GM19452 (cell line): Measurements from ENCODE around the gene NSL1.
A peak's percentile ranks its signal among the peaks of the same experiment; 100 is the strongest.
"Not testable (repeated sequence)": the region's sequence is repeated elsewhere in the genome, so short reads cannot be mapped to it uniquely, and the experiment has no call there.

Experiments used
- ATAC-seq: cut with Tn5 transposase; IDR thresholded peaks from one replicate; pipeline ENCODE4 v1.9.1; 2021; ENCODE audit not compliant: unreplicated experiment

Gene NSL1

DNA sequence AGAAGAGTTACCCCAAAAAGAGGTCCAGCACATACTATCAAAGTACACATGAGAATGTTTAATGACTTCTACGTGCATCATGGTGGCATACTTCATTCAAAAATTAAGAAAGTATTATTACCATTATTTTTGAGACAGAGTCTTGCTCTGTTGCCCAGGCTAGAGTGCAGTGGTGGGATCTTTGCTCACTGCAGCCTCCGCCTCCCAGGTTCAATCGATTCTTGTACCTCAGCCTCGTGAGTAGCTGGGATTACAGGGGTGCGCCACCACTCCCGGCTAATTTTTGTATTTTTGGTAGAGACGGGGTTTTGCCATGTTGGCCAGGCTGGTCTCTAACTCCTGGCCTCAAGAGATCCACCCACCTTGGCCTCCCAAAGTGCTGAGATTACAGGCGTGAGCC is 79.6 kb downstream of the NSL1 start:
- ATAC-seq = not testable (repeated sequence)

DNA sequence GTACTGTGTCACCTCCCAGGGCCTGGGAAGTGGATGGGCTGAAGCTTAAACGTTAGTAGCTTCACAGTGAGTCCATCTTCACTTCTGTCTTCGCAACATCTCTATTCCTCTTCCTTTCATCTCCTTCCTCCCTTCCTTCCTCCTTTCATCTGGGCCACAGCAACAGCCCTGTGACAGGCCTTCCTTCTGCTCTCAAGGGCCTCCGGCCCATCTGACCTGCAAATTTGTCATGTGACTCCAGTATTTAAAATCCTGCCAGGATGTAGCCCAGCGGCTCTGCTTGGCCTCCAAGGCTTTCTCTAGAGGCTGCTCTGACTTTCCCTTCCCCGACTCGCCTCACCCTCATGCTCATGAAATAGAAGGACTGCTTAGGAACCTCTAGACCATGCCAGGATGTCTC is 81.0 kb downstream of the NSL1 start:
- no peak for ATAC-seq

DNA sequence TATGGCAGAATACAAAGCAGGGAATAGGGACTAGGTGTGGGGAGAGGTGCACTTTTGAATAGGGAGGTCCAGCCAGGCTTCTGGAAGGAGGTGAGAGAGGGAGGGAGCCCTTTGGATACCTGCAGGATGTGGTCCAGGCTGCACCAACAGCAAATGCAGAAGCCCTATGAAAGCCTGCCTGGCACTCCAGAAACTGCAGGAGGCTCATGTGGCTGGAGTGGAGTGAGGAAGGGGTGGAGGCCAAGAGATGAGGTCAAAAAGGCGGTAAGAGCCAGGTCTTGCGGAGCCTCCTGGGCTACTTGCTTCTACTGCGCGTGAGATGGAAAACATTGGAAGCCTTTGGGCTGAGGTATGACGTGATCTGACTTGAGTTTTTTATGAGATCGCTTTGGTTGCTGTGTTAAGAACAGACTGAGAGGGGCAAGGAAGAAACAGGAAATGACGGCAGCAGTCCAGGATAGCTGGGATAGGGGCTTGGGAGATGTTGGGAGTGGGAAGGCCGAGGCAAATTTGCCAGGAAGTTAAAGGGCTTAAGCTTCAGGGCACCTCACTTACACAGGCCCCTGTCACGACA is 87.5 kb downstream of the NSL1 start:
- no peak for ATAC-seq

DNA sequence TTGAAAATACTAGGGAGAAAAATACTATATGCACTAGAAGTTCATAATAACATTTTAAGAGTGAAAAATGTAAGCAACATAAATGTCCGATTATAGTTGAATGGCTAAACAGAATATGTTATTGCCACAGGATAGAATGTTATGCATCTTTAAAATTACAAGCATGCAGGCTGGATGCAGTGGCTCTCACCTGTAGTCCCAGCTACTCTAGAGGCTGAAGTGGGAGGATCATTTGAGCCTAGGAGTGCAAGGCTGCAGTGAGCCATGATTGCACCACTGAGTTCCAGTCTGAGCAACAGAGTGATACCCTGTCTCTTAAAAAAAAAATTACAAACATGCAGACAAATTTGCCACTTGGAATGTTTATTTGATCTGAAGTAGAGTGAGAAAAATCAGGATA is 88.9 kb downstream of the NSL1 start:
- ATAC-seq = no peak

DNA sequence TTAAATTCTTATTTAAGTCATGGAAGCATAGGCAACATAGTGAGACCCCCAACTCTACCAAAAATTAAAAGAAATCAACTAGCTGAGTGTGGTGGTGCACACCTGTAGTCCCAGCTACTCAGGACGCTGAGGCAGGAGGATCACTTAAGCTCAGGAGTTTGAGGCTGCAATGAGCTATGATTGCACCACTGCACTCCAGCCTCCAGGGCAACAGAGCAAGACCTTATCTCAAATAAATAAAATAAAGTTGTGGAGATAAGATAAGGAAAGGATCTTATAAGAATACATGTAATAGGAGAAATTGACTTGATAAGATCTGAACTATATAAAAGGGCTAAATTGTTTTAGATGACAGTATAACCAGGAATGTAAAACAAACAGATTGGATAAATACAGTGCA is 89.7 kb downstream of the NSL1 start:
- no peak for ATAC-seq

DNA sequence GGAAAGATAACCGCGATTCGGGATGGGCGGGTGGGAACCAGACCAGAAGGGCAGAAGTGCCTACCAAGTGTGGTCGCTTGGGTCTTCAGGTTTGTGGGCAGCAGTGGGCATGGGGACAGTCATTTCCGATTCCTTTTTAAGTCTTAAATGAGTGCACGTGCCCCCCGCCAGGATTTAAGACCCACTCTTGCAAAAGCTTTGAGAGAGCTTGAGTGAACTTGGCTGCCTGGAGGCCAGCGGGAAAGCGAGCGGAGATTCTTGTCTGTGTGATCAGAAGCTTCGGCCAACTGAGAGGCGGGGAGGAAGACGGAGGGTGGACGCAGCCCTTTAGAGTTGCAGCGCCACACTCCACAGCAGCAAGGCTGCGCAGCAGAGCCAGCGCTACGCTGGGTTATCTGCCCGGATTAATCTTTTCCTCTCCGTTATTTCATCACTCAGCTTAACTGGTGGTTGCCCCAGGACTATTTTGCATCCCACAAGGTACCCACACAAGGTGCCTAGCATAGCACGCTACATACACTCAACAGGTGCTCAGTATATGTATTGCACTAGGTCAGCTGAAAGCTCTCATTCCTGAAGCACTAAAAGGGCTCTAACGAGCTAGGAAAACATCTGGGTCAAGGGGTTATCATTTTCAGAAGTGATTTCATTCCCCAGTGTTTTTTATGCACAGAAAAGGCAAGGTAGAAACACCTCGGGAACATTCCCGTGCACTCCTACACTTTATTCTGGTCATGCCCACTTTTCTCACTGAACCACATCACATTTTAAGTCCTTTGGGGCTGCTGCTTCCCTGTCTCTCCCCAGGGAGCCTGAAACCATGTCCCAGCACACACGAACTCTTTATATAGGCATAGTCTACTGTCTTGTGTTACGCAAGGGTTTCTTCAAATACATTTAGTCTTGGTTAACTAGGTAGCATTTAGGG is 90.4 kb downstream of the NSL1 start:
- no peak for ATAC-seq

DNA sequence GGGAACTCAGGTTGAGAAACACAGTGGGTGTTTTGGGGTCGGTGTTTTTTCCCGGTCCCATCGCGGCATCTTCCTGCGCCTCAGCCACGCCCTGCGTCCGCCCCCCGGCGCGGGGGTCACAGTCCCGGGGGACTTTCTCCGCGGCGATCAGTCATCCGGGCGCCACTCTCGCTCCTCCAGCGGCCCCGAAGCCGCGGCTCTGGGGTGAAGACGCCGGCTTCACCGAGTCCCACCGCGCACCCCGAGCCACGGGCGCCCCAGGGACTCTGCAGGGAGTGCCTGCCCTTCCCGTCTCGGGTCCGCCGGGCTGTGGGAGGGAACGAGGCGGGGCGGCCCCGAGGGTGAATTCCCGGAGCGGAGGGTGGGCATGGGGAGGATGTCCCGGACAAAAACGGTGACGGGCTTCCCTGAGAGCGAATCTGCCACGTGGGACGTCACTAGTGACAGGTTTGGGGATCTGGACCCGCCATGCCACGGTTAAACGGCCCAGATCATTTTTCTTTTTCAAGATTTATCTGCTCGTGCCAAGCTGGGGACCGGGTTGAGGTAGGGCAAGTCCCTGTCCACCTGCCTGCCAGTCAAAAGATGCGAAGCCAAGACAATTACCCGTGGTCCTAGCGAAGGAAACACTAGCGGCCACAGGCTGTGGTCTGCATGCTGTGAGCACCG is 91.2 kb downstream of the NSL1 start:
- peak; percentile 29 for ATAC-seq

DNA sequence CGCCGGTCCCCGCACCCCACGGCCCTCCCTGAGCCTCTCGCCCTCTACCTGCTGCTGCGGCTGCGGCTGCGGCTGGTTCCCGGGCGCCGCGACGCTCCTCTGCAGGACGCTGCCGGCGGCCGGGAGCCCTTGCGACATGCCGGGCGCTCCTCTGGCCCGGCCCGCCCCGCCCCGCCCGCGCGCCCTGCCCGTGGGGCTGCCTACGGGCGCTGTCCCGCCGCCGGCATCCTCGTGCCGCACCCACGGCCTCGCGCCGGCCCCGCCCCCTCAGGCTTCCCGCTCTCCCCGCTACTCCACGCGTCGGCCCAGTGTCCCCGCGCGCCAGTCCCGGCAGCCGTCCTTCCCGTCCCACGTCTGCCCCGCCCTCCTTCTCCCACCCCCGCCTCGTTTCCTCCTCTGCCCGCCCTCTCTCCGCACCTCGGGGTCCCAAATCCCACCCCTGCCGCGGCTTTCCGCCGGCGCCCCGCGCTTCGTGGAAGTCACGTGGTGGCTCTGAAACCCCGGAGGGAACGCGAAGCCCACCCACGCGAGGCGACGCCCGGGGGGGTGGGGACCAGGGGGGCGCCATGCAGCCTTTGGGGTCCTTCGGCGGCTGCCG is 91.9 kb downstream of the NSL1 start, which contains the start of gene BATF3:
BATF3 (minus strand) TSS at position 216 of the 598 bp plus-strand sequence; CDS start at position 138, 78 bp downstream.
- ATAC-seq = peak; percentile 15

DNA sequence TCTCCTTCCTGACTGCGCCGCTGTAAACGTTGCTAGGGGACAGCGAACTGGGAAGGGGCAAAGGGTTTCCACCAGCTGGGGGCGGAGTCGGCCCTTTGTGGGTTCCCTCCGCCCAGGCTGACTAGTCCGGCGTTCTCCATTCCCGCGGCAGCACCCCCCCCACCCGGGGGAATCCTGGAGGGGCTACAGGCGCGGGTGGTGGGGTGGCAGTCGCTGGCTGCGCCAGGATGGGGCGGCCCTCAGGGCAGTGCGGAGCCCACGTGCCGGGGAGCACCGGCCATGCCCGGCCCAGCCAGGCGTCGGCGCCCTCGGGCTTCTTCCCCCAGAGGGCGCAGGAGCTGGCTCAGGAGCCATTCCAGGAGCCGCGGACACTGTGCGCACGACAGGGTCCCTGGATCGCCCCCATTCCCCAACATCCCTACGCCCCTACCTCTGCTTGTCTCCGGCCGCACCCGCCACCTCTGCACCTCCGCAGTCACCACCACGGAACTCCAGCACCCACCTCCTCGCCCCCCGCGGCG is 92.4 kb downstream of the NSL1 start:
- ATAC-seq = peak; percentile 52

DNA sequence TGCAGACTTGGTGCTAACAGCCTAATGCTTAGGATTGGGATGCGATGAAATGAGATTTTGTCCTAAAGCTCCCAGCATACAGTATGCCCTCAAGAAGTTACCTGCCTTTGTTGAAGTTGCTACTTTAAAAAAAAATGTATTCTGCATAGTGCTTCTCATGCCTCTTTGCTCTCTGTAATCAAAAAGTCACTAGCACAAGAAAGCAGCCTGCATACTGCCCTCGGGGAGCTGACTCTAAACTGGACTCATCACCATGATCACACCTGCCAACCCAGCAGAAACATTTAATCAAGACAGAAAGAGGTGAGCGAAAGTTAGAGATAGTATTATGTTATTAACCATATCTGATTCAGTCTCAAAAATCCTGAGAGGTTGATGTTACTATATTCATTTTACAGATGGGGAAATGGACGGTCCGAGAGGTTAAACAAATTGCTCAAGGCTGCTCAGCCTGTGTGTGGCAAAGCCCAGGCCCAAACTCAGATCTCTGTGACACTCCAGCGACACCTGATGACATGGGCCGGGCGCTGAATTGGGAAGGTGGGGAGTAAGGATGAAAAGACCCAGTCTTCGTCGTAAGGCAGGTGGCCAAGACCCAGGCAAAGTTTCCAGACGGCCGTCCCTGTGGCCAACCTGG is 93.0 kb downstream of the NSL1 start:
- no peak for ATAC-seq

DNA sequence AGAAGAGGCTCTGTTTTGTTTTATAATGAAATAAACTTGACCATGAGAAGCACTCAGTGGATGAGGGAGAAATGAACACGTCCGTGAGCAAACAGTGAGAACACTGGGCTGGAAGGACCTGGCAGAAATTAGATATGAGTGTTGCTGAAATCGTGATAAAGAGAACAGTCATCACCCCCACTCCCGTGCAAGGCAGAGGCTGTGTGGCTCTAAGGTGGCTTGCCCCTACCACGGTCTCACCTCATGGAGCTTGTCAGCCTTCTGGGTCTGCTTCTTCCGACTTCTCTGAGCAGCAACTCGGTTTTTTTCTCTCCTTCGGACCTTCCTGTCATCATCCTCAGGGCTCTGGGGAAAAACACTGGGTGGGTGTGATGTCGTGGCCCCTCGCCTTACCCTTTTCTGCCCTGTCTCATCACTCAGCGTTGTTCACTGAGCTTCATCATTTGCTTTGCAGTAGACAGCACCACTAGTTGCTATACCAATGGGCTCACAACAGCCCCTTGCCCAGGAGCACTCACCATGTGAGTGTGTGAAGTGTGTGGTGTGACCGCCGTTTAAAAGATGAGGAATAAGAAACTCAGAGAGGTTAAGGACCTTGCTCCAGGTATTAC is 94.8 kb downstream of the NSL1 start:
- no peak for ATAC-seq

DNA sequence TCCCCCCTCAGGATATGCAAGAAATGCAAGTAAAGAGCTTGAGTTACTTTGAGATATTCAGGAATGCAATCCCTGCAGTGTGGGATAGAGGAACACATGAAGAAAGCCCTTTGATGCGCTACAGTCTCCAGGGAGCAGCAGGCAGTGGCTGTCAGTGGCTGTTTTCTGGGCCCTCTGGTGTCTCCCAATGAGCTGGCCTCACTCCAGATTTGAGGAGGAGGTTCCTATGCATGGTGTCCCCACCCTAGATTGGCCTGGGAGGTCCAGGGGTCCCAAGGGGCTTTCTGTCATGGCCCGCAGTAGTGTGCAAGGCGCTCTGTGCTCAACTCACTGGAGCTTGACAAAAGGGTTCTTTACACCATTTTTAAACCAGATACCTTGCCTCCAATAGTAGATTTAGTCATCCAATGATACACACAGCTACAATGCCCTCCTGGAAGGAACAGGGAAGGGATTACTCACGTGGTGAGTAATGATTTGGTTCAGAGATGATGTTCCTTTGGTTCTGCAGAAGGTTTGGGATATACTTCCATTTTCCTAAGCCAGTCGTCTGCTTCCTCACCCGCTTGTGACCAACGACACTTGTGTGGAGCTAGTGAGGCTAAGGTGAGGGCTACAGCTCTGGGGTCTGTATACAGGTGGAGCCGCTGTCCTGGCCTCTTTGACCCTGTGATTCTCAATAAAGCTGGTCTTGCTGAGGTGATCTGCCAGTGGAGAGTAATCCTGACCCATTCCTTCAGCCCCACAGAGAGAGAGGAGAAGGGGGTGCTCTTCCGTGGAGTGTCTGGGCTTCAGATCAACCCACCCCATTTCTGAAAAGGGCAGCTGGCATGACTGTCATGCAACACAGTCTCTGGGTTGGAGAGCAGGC is 98.6 kb downstream of the NSL1 start:
- ATAC-seq = no peak

DNA sequence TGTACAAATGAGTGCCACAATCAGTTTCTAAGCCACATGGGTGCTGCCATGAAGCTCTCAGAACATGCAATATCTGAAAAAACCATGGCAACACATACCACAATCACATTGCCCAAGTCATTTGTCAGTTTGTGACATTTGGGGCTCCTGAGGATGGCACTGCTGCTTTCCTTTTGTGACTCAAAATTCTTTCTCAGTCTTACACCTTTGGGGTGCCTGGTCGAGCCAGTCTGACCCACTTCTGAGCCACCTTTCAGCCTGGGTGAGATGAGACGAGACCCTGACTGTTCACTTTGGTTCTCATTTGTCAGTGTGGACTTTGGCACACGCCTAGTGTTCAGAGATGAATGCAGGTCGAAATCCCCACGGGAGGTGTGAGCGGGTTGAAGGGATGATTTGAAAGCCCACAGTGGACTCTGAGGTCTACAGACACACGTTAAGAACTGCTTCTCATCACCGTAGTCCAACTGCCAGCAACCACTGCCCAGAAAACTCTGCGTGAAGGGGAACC is 100.0 kb downstream of the NSL1 start:
- ATAC-seq = no peak

DNA sequence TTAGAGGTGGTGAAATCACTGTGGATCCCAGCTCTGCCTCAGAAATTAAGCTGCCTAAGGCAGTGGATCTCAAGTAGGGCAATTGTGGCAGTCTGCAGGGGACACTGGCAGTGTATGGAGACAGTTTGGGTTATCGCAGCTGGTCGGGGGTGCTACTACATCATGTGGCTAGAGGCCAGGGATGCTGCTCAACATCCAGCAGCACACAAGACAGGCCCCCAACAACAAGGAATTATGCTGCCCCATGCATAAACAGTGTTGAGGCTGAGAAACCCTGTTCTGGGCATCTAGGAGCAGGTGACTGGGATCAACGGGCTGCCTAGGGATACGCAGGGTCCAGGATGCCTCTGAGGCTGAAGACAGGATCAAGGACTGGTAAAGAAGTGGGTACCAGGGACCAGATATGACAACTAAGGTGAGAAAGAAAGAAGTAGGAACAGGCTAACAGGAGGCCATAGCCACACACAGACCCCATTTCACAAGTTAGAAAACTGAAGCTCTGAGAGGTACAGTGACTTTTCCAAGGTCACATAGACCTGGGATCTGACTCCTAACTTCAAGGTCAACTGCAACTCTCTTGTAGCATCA is 100.7 kb downstream of the NSL1 start:
- no peak for ATAC-seq

DNA sequence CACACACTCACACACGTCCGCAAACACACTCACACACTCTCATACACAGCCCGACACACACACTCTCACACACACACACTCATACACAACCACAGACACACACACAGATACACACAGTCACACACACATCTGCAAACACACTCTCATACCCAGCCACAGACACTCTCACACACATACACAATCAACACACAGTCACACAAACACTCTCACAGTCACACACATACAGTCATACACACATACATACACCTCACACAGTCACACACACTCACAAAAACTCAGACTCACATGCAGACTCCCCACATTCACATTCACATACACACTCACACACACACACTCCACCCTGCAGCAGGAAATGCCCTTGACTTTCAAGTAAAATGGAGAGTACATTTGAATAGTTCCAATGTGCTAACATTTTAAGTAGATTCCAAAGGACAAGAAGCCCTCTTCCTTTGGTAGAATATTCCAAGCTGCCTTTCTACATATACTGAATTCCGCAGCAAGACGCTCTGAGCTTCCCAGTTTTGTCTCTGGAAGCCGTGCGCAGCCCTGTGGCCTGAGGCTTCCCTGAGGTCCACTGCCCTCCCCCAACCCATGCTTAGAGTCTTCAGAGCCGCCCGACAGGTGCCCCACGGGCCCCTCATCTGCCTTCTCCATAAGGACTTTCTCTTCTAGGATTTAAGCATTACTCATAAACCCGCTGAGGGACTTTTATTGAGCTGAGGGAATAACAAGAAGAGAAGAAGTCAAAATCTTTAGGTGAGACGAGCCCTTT is 101.6 kb downstream of the NSL1 start:
- ATAC-seq = no peak

DNA sequence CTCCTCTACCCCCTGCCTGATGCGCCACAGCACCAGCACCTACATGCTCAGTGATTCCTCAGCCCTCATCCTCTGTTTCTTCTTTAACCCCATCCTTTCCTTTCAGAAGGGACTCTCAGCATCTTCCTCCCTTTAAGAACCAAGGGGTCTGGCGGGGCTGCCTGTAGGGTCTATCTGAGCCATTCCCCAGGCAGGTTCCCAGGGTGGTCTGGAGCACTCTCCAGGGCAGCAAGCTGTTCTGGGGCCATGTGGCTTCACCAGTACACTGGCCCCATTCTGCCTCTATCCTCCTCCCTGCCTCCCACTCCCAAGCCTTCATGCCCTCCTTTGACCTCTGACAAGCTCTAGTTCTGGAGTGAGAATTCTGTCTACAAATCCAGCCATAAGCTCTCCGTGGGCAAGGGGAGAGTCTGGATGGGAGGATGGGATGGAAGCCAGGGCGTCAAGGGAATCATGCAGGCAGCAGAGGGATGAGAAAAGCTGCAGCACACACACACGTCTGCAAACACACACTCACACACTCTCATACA is 102.3 kb downstream of the NSL1 start:
- no peak for ATAC-seq

DNA sequence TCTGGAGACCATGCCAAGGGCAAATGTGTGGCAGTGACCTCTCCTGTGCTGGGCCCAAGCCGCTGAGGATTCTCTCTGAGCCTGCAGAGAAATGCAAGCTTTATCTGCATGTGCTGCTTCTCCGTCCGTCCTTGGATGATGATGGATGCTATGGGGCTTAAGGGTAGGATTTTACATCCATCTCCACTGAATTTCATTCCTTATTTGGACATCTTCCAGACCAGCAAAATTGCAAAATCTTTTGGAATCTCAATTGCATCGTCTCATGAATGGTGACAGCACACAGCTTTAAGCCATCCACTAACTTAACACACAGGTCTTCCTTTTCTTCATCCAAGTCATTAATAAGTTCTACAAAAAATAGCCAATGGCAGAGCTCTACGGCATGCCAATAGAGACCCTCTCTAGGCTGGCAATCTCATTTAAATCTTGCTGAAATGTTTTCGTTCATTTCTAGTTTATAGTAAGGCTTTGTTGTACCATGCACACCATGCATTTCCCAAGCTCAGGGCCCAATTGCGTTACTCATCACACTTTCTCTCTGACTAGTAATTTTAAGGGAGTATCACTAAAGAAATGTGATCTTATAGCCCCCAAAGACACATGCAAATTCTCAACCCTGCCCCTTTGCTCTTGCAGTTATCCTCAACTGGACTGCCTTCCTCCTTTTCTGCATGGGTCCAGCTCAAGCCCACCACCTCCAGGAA is 103.1 kb downstream of the NSL1 start:
- ATAC-seq = no peak
